Measurements from ENCODE around the gene NEUROD6.

NEUROD6 gene

DNA sequence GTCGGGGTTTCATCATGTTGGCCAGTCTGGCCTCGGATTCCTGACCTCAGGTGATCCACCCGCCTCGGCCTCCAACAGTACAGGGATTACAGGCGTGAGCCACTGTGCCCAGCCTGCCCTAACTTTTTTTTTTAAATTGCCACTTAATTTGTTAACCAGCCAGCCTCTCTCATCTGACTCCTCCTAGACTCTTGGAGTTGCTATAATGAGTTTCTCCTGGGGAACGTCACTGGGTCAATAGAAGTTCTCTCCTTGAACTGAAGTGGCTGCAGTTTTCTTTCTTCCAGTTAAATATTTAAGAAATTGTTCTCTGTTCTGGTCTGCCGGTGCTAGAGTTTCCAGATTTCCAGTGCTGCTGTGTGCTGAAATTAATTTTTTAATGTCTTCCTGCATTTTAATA is 27.6 kb downstream of the NEUROD6 start:
- CTCF ChIA-PET = interaction anchor here (1.0 kb wide), 1 partner anchor 8 kb away, joined by 3 read pairs; no protein-coding TSS in a partner anchor
- no peak overlapping the region for H3K4me3 ChIP-seq (ENCODE audit: low read depth, low read length)
- no peak for DNase-seq (ENCODE audit: low read depth, low spot score)
- TF ChIP-seq, protein P1, sequence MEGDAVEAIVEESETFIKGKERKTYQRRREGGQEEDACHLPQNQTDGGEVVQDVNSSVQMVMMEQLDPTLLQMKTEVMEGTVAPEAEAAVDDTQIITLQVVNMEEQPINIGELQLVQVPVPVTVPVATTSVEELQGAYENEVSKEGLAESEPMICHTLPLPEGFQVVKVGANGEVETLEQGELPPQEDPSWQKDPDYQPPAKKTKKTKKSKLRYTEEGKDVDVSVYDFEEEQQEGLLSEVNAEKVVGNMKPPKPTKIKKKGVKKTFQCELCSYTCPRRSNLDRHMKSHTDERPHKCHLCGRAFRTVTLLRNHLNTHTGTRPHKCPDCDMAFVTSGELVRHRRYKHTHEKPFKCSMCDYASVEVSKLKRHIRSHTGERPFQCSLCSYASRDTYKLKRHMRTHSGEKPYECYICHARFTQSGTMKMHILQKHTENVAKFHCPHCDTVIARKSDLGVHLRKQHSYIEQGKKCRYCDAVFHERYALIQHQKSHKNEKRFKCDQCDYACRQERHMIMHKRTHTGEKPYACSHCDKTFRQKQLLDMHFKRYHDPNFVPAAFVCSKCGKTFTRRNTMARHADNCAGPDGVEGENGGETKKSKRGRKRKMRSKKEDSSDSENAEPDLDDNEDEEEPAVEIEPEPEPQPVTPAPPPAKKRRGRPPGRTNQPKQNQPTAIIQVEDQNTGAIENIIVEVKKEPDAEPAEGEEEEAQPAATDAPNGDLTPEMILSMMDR (IDR thresholded peaks at IDR 0.05; ENCODE audit: insufficient read depth, low read length, missing control alignments) = no peak
- POLR2A ChIA-PET = no interaction called here

DNA sequence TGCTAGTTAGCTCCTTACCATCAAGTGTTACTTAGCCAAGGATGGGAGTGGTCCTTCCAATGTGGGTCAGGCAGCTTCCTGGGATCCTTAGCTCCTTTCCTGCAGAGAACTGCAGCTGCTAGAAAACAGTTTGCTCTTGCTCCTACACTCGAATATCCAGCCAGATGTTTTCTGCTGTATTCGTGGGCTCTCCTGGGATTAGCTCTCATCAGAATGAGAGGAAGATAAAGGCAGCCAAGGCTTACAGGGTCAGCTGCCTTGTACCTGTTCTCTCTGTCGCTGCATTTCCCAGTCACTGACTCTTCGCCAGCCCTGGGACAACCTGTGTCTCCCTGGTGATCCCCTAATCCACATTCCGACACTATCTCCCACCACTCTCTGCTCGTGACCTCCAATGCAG is 29.0 kb downstream of the NEUROD6 start:
- TF ChIP-seq, protein P1 (IDR thresholded peaks at IDR 0.05; ENCODE audit: insufficient read depth, low read length, missing control alignments) = no peak
- H3K4me3 ChIP-seq (ENCODE audit: low read depth, low read length) = no peak overlapping the region
- DNase-seq (ENCODE audit: low read depth, low spot score) = no peak
- CTCF ChIA-PET = interaction anchor here (0.9 kb wide), 1 partner anchor 178 kb away, joined by 4 read pairs; no protein-coding TSS in a partner anchor
- POLR2A ChIA-PET = no interaction called here

DNA sequence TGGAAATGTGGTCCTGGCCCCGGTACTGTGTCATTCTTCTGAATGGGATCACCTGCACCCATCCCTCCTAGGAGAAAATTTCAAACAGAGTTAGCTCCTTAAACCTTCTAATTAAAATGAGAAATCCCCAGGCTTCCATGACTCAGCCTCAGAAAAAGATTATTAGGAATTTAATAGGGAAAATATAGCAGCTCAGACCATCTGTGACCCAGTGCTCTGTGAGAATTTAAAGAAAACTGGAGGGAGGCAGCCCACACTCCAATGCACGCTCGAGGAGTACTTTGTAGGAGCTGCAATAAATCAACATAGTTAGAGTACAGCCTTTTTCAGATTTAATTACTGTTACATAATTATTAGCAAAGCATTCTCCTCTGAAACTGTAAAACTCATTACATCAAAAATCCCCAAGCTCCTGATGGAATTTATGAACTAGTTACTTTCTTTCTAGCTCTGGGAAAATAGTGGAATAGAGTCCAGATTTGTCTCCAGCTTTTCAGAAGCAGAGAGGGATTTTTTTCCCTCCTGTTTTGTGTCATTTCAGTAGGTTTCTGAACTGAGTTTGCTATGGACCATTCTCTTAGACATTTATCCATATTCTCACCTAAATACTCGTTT is 30.1 kb downstream of the NEUROD6 start:
- CTCF ChIA-PET = no interaction called here
- POLR2A ChIA-PET = no interaction called here

DNA sequence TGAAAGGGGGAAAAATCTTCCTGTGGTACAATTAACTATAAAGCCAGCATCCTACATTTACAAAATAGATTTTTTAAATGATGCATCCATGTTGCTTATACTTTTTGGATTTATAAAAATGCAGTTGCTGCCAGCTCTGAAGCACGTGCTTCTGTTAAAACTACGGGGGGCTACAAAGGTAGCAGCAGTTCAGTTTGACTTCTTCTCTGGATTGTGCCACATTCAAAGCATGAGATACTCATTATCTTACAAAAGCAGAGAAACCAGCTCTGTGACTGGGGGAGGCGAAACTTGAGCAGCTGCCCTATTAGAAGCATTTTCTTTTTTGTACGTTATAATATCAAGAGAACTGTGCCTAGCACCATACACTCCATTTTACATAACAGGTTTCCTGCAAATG is 31.1 kb downstream of the NEUROD6 start:
- ChIA-PET POLR2A (no interaction called here), CTCF (no interaction called here)
- no peak overlapping the region for H3K4me3 ChIP-seq (ENCODE audit: low read depth, low read length)
- no peak for DNase-seq (ENCODE audit: low read depth, low spot score)
- TF ChIP-seq, protein P1 (IDR thresholded peaks at IDR 0.05; ENCODE audit: insufficient read depth, low read length, missing control alignments) = no peak

More for the DNA sequence above, 30.1 kb downstream of the NEUROD6 start:
- H3K4me3 ChIP-seq (ENCODE audit: low read depth, low read length) = no peak overlapping the region
- DNase-seq (ENCODE audit: low read depth, low spot score) = no peak
- TF ChIP-seq, protein P1 (IDR thresholded peaks at IDR 0.05; ENCODE audit: insufficient read depth, low read length, missing control alignments) = no peak

DNA sequence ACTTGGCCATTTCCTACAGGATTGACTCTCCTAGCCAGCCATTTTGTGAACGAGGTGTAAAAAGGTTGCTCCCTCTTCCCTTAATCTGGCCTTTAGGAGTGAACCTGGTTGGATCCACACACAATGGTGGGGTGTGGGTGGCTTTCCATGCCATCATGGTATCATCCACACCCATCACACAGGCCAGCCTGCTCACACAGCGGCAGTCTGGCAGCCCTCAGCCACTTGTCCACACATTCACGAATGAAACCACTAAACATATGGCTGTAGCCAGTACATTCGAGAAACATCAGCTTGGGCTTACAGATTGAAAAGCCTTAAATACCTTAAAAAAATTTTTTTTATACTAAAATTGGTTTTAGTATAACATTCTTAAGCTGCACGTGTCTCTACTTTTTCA is 31.9 kb downstream of the NEUROD6 start:
- DNase-seq (ENCODE audit: low read depth, low spot score) = no peak
- TF ChIP-seq, protein P1 (IDR thresholded peaks at IDR 0.05; ENCODE audit: insufficient read depth, low read length, missing control alignments) = no peak
- CTCF ChIA-PET = no interaction called here
- no peak overlapping the region for H3K4me3 ChIP-seq (ENCODE audit: low read depth, low read length)
- POLR2A ChIA-PET = no interaction called here

DNA sequence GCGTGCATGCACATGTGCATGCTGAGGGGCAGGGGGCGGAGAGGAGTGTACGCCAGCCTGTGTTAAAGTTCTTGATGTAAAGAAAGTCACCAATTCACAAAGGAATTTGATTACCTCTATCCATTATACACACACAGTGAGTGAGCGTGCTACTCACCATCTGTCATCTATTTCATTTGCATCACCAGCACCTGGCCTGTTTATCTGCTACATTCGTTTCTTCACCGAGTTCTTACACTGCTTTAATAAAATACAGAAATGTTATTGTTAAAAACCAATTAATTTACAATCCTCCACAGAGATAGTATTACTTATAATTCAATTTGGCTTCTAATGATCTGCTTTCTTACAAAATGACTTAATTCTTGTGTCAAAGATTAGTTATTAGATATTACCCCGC is 32.6 kb downstream of the NEUROD6 start:
- ChIA-PET CTCF (no interaction called here), POLR2A (no interaction called here)
- no peak overlapping the region for H3K4me3 ChIP-seq (ENCODE audit: low read depth, low read length)
- no peak for DNase-seq (ENCODE audit: low read depth, low spot score)
- TF ChIP-seq, protein P1 (IDR thresholded peaks at IDR 0.05; ENCODE audit: insufficient read depth, low read length, missing control alignments) = no peak

Measured in AG04449 (cell line).